ENCODE data around the gene OR2AP1.
"Not testable (repeated sequence)": the region's sequence is repeated elsewhere in the genome, so short reads cannot be mapped to it uniquely, and the experiment has no call there.

The OR2AP1 gene

DNA sequence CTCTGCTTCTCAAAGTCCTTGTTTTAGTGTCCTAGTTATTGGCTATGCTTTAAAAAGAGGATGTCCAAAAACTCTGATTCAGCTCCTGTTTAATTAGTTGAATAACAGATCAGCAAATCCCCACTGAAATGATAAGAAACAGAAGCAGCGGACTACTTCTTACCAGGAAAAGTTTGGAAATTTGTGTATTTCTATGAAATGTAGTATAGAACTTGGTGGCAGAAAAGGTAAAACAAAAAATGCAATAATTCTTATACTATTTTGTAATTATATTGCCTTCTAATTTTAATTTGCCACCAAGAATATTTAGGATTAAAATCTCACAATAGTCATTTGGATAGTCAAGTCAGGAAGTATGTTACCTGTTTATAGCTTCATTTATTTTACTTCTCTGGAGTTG lies at the start of gene OR2AP1:
TSS of gene OR2AP1 (plus strand) at position 301 of the 400 bp plus-strand sequence. CDS start 1,947 bp downstream, outside the sequence.
- DNase-seq, result no peak

DNA sequence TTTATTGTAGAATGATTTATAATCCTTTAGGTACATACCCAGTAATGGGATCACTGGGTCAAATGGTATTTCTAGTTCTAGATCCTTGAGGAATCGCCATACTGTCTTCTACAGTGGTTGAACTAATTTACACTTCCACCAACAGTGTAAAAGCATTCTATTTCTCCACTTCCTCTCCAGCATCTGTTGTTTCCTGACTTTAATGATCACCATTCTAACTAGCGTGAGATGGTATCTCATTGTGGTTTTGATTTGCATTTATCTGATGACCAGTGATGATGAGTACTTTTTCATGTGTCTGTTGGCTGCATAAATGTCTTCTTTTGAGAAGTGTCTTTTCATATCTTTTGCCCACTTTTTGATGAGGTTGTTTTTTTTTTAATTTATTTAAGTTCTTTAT lies 24.0 kb upstream of the OR2AP1 start:
- DNase-seq, result not testable (repeated sequence)

DNA sequence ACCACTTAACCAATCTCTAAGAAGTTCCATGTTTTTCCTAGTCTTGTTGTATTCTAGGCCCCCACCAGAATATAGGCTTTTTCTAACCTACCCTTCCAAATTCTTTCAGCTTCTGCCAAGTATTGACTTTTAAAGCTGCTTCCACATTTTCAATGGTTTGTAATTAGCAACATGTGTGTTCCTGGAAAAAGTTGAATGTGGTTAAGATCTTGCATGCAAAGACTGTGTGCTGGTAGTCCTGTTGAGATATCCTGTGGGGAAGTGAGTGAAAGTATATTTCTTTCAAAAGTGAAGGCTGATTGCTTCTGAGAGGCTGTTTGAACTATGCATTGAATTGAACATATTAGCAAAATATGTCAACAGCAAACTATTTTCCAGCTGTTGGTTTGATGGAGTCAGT lies 23.5 kb upstream of the OR2AP1 start:
- no peak for DNase-seq

DNA sequence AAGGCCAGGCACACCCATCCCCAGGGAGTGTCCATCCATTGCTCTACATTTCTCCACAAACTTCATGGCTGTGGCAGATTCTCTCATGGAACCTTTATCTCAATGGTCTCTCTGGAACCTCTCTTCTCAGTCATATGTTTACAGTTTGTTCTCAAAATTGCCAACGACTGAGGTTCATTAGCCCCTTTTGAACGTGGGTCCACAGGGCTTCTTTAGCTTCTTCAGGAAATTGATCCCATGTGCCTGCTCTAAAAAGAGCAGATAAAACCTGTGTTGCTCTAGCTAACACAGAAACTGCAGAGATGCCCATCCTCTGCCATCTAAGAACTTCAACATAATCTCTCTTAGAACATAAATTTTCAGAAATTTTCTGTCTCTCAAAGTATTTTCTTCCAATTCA lies 23.0 kb upstream of the OR2AP1 start, which contains the start of gene OR6C4:
TSS of gene OR6C4 (plus strand) at position 301 of the 400 bp plus-strand sequence. CDS start 1,625 bp downstream, outside the sequence.
- DNase-seq, result no peak

DNA sequence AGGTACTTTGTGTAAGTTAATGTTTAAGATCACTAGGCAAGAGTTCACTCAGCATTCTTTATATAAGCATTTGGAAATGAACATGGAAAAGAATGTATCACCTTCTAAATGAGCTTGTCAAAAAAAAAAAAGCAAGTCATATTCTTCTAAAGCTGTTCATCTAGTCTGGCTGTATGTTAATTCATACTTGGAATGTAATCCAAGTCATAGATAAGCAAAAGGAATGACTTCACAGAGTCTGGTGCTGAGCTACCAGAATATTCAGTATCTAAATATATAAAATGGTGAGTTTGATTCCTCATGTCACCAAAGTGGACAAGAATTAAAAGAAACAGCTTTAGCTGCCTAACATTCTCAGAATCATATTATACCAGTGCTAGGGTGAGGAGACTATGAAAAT lies 18.0 kb upstream of the OR2AP1 start:
- no peak for DNase-seq

DNA sequence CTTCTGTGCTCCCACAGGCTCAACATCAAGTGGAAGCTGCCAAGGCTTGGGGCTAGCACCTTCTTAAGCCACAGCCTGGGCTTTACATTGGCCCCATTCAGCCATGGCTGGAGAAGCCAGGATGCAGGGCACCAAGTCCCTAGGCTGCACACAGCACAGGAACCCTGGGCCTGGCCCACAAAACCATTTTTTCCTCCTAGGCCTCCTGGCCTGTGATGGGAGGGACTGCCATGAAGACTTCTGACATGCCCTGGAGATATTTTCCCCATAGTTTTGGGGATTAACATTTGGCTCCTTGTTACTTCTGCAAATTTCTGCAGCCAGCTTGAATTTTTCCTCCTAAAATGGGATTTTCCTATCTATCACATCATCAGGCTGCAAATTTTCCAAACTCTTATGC lies 2.2 kb upstream of the OR2AP1 start:
- not testable (repeated sequence) for DNase-seq

DNA sequence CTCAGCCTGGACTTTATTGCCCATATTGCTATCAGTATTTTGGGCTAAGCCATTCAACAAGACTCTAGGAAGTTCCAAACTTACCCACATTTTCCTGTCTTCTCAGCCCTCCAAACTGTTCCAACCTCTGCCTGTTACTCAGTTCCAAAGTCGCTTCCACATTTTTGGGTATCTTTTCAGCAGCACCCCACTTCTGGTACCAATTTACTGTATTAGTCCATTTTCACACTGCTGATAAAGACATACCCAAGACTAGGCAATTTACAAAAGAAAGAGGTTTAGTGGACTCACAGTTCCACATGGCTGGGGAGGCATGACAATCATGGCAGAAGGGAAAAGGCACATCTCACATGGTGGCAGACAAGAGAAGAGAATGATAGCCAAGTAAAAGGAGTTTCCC lies 1.6 kb upstream of the OR2AP1 start:
- not testable (repeated sequence) for DNase-seq

DNA sequence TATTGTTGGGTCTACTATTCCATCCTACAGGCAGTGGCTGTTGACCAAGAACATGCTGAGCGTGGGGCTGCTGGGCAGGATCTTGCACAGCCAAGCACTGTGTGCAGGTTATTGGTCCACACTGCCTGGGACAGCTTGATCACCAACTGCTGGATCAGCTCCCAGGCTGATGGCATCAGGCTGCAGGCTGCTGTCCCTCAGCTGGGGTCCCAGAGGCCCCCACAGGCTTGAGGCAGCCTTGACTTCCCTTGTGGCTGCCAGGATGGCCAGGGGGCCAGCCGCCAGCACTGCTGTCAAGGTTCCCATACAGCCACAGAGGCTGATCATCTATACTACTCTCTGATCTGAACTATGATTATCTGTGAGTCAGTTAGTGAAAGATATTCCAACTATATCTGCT lies 9.8 kb downstream of the OR2AP1 start:
- DNase-seq, result no peak

DNA sequence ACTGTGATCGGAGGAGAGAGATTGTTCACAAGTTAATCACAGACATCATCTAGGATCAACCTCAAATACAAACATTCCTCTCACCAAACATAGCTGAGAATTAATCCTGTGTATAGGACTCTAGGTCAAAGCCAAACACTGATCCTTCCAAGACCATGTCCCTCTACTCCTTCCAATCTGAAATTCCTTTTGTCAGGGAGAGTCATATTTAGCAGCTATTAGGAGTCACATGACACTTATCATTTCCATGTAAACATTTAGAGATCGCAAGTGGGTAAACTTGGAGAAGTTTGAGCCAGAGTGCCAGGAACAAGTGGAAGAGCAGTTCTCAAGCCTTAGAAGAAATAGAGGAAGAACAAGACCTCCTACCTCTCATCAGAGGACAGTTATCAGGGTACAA lies 13.5 kb downstream of the OR2AP1 start:
- DNase-seq, result no peak

DNA sequence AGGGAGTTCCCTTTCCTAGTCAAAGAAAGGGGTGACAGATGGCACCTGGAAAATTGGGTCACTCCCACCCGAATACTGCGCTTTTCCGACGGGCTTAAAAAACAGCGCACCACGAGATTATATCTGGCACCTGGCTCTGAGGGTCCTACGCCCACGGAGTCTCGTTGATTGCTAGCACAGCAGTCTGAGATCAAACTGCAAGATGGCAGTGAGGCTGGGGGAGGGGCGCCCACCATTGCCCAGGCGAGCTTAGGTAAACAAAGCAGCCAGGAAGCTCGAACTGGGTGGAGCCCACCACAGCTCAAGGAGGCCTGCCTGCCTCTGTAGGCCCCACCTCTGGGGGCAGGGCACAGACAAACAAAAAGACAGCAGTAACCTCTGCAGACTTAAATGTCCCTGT lies 17.9 kb downstream of the OR2AP1 start:
- not testable (repeated sequence) for DNase-seq

DNA sequence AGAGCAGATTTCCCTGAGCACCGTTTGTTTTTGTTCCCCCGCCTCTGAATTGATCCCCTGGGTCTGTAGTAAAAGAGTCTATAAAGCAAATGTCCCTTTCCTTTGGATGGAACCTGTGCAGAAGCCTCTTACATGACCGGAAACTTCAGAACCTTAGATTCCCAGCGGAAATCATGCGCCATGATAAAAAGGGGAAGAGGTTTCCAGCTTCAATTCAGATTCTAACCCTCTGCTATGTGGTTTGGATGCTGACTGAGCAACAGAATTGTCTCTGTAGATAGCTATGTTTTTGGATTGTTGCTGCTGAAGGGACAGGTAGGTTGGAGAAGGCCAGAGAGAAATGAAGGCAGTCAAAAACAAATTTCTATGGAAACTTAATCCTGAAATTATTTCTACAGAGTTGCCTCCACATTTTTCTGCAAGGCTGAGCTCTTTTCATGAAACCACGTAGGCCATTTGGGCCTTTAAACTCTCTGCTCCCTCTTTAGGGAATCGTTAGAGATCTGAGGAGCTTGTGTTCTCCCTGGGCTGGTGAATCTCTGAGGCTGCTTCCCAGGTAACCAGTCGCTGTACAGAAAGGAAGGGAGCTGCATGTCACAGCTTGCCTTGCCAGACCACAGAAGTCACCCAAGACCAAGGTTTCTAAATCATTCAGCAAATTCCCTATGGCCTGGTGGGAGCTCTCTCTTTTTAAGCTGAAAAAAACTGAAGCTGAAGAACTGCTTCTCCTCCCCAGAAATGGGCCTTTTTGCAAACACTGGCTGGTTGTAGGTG lies 35.7 kb downstream of the OR2AP1 start:
- DNase-seq, result no peak

DNA sequence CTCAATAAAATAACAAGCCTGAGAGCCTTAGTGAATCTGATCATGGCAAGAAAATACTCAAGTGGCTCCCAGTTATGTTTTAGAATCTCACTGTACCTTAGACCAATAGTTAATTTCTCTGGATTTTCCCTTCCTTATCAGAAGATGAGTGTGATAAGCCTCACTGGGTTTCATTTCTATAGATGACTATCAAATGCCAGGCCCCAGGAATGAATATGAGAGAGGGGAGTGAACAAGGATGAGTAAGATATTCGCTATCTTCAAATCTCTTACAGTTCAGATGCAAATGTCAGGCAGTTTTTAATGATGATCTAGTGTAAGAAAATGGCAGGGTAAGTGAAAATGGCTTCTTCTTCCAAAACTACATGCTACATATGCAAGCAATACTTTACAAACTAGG lies 38.3 kb downstream of the OR2AP1 start:
- no peak for DNase-seq

DNA sequence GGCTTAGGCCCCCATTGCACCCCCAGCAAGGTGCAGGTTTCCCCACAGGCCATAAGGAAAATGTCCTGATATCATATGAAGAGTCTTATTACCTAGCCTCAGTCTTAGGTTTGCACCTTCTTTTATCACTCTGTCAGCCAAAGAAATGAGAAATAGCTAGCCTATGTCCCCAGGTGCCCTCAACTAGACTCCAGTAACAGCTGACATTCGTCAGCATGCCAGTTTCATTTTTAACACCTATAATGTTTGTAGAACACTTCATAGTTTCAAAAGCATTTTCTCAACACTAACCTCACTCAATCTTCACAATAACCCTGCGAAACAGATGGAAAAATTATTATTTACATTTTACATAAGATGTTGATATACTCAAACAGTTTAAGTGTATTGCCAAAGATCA lies 40.4 kb downstream of the OR2AP1 start:
- no peak for DNase-seq

DNA sequence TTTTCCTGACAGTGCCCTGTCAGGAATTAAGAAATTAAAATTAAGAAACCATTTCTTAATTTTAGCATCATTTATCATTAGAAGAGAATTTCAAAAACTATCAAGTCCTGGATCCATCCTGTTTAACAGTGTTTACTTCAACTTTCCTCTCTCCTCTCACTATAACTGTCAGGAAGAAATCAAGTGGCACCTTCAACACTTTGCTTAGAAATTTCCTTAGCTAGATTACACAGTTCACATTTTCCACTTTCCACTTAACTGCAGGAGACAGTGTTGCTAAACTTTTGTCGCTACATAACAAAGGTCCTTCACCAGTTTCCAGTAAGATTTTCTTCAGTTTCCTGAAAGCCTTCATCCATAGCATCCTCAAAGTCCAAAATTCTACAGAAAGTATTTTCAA lies 42.5 kb downstream of the OR2AP1 start:
- no peak for DNase-seq

DNA sequence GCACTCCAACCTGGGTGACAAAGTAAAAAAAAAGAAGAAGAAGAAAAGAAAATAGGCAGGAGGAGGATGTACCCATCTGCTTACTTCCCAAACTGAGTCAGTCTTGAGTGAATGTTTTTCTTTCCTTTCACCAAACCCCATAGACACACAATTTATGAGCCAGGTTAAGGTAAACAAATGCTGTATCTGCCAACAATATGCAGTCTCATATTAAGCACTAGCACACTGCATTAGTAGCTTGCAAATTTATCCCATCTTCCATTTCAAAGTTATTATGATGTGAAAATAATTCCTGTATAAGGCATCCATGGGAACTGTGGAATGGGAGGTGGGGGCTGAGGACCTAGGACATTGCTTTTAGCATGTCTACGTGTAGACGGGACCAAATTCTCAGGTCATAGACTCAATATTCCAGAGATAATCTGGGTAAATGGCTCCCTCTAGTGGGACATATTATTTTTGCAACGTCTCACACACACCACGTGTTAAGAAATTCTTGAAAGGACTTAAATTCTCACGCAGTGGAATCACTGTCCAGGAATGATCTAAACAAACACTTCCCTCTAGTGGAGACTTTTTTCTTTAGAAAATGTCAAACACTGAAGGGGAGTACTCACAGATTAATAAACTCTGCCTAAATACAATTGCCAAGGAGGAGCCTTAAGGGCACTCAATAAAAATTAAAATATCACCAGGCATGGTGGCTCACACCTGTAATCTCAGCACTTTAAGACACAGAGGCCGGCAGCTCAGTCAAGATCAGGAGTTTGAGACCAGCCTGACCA lies 47.3 kb downstream of the OR2AP1 start:
- DNase-seq, result peak; percentile 48

DNA sequence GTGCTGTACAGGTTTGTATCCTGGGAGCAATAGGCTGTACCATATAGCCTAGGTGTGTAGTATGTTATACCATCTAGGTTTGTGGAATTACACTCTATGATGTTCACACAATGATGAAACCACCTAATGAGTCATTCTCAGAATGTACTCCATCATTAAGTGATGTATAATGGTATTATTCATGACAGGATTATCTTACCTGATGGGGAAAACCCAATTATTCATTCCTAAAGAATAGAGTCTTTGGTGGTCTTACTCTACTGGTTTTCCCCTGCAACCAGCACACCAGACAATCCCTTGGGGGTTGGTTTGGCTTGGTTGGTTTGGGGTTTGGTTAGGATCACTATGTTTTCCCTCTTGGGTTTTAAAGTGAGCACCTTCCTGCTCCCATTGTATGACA lies 51.8 kb downstream of the OR2AP1 start:
- DNase-seq, result no peak

Data from NCI-H187 treated with DMSO at 0.1 percent for 48 hours (cell line).